HG03469 (cell line): ENCODE data around the gene RBFOX2.
"Not testable (repeated sequence)": the region's sequence is repeated elsewhere in the genome, so short reads cannot be mapped to it uniquely, and the experiment has no call there.

ENCODE experiments used
- ATAC-seq: cut with Tn5 transposase; IDR thresholded peaks from one replicate; pipeline ENCODE4 v1.9.1; 2021; ENCODE audit warnings: mild to moderate bottlenecking, moderate library complexity, moderate number of reproducible peaks; ENCODE audit not compliant: unreplicated experiment

RBFOX2 gene

GRCh38 chr22:36028646-36029405, at the start of gene RBFOX2:
Gene RBFOX2 (minus strand): TSS chr22:36028824. CDS start chr22:36028425, 399 bp downstream.
- no peak for ATAC-seq

- no peak for ATAC-seq
Observed at GRCh38 chr22:36077271-36077670, 48.6 kb upstream of the RBFOX2 start.

GRCh38 chr22:36075724-36076123, 47.1 kb upstream of the RBFOX2 start:
- ATAC-seq, result no peak

GRCh38 chr22:36075230-36075629, 46.6 kb upstream of the RBFOX2 start:
- no peak for ATAC-seq

- ATAC-seq, result no peak
Observed at GRCh38 chr22:36073476-36073875, 44.9 kb upstream of the RBFOX2 start.

GRCh38 chr22:36070645-36071044, 42.0 kb upstream of the RBFOX2 start:
- not testable (repeated sequence) for ATAC-seq

GRCh38 chr22:36069368-36069767, 40.7 kb upstream of the RBFOX2 start:
- ATAC-seq, result no peak

GRCh38 chr22:36068776-36069344, 40.2 kb upstream of the RBFOX2 start:
- ATAC-seq, result no peak

GRCh38 chr22:36067235-36067558, 38.6 kb upstream of the RBFOX2 start:
- no peak for ATAC-seq

GRCh38 chr22:36065775-36066544, 37.3 kb upstream of the RBFOX2 start:
- no peak for ATAC-seq

GRCh38 chr22:36065462-36065774, 36.8 kb upstream of the RBFOX2 start:
- ATAC-seq, result no peak

- ATAC-seq, result no peak
Observed at GRCh38 chr22:36064358-36064757, 35.7 kb upstream of the RBFOX2 start.

GRCh38 chr22:36056980-36057379, 28.4 kb upstream of the RBFOX2 start:
- no peak for ATAC-seq

GRCh38 chr22:36055376-36056295, 27.0 kb upstream of the RBFOX2 start:
- no peak for ATAC-seq

- ATAC-seq, result not testable (repeated sequence)
Observed at GRCh38 chr22:36054446-36054845, 25.8 kb upstream of the RBFOX2 start.

- no peak for ATAC-seq
Observed at GRCh38 chr22:36053242-36054147, 24.9 kb upstream of the RBFOX2 start.

GRCh38 chr22:36052505-36052941, 23.9 kb upstream of the RBFOX2 start:
- ATAC-seq, result no peak

GRCh38 chr22:36049678-36049997, 21.0 kb upstream of the RBFOX2 start:
- ATAC-seq, result no peak

GRCh38 chr22:36048911-36049677, 20.5 kb upstream of the RBFOX2 start:
- no peak for ATAC-seq
